Brain microvascular endothelial cell (primary cell): ENCODE measurements around the gene YTHDC2.

Source experiments
- DNase-seq: peaks from one replicate; pipeline ENCODE4 v3.0.0-alpha.2; 2020
- H3K27ac ChIP-seq: fragments of 250-450 bp; sonication (Bioruptor Pico); 2 replicates; pipeline ENCODE4 v1.5.1; 2020; ENCODE audit warnings: mild to moderate bottlenecking, moderate library complexity
- H3K27me3 ChIP-seq: fragments of 250-450 bp; sonication (Bioruptor Pico); replicated peaks from 2 replicates; pipeline ENCODE4 v1.5.1; 2020; ENCODE audit warnings: mild to moderate bottlenecking
- H3K36me3 ChIP-seq: fragments of 250-450 bp; sonication (Bioruptor Pico); replicated peaks from 2 replicates; pipeline ENCODE4 v1.5.1; 2020; ENCODE audit warnings: mild to moderate bottlenecking
- H3K4me3 ChIP-seq: 2 replicates; pipeline ENCODE4 v1.5.1; 2011; ENCODE audit warnings: low read depth, mild to moderate bottlenecking, control low read depth, low read length, moderate library complexity
- in situ Hi-C: cut with HindIII; loops from 2 replicates; pipeline ENCODE4 v1.10.0; 2017; ENCODE audit warnings: low sequenced_read_pairs, low pct_ligation_motif_present
- TF ChIP-seq, protein P1 (sequence below): IDR thresholded peaks from 2 replicates; pipeline ENCODE4 v1.5.1; 2011; ENCODE audit warnings: low read depth, mild to moderate bottlenecking, moderate library complexity, low read length, control low read depth, inconsistent platforms; ENCODE audit errors: missing control alignments

The YTHDC2 gene

DNA sequence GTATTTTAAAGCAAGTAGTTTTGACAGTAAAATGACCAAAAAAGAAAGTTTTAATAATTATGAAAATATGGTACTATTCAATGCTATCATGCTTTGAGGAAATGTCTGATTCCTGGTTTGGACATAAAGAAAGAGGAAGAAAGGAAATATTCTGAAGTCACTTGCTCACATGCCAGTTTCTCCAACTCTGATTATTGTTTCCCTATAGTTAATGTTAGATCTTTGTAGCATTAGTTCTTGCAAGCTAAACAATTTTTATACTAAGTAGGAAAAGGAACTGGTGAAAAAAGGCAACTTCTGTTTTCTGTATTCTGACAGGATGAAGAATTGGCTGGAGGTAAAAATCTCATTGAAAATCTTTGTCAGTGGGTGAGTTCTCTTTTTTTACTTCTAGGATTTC is 119.5 kb downstream of the YTHDC2 start:
- in situ Hi-C loops = no loop called here
- Histone ChIP-seq H3K4me3 (no peak overlapping the region), H3K36me3 (no peaks in the 10 kb centered on the region), H3K27ac (no peak overlapping the region), H3K27me3 (no peaks in the 10 kb centered on the region)
- TF ChIP-seq, protein P1, sequence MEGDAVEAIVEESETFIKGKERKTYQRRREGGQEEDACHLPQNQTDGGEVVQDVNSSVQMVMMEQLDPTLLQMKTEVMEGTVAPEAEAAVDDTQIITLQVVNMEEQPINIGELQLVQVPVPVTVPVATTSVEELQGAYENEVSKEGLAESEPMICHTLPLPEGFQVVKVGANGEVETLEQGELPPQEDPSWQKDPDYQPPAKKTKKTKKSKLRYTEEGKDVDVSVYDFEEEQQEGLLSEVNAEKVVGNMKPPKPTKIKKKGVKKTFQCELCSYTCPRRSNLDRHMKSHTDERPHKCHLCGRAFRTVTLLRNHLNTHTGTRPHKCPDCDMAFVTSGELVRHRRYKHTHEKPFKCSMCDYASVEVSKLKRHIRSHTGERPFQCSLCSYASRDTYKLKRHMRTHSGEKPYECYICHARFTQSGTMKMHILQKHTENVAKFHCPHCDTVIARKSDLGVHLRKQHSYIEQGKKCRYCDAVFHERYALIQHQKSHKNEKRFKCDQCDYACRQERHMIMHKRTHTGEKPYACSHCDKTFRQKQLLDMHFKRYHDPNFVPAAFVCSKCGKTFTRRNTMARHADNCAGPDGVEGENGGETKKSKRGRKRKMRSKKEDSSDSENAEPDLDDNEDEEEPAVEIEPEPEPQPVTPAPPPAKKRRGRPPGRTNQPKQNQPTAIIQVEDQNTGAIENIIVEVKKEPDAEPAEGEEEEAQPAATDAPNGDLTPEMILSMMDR = no peak
- DNase-seq = no peak

DNA sequence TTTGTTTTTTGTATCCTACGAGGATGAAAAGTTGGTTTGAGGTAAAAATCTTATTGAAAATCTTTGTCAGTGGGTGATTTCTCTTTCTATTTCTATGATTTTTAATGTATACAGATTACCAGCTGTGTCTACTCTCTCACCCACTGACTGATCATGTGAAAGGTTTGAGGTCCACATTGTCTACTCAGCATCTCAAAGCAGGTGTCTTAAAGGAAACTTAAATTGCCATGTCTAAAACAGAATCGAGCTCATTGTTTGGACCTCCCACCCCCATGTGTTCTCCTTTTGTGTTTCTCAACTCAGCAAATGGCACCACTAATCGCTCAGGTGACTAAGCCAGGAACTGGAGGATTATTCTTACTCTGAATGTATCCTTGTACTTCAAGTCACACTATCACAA is 121.5 kb downstream of the YTHDC2 start:
- TF ChIP-seq, protein P1 = no peak
- DNase-seq = no peak
- Histone ChIP-seq H3K27ac (no peak overlapping the region), H3K27me3 (no peaks in the 10 kb centered on the region), H3K36me3 (no peaks in the 10 kb centered on the region), H3K4me3 (no peak overlapping the region)
- in situ Hi-C loops = no loop called here

DNA sequence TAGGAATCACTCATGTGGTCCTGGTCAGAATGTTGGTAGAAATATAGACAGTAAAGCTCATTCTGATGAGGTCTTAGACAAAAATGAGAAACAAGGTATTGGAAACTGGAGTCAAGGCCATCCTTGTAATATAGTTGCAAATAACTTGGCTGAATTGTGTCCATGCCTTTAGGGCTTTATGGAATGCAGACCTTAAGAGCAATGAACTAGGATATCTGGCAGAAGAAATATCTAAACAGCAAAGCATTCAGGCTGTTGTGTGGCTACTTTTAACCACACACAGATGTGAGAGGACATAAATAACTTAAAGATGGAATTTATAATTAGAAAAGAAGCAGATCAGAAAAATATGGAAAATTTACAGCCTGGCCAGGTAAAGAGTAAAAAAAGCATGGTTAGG is 128.2 kb downstream of the YTHDC2 start:
- no peak overlapping the region for H3K4me3 ChIP-seq
- DNase-seq = no peak
- TF ChIP-seq, protein P1 = no peak
- H3K27me3 ChIP-seq = no peaks in the 10 kb centered on the region
- no peaks in the 10 kb centered on the region for H3K36me3 ChIP-seq
- no peak overlapping the region for H3K27ac ChIP-seq
- in situ Hi-C loops = no loop called here
